Endothelial cell of umbilical vein (primary cell): ENCODE results near the gene OR8I2. TPM values are rescaled to one million over a fixed set of nuclear protein-coding genes. Genes with fewer than 3 reads are reported as not detected.
"Not testable (repeated sequence)": the region's sequence is repeated elsewhere in the genome, so short reads cannot be mapped to it uniquely, and the experiment has no call there.

Source experiments
- BruUV-seq: library from RNA; stranded (reverse); fragments of 400-500 nt; replicated peaks from 2 replicates; lab custom pipeline; 2021; lab: Mats Ljungman, UMichigan
- CTCF ChIA-PET: fragments of 300-600, 350-600 bp; sonication (Branson Sonifier 250); formaldehyde crosslinking; loops from one replicate; lab custom pipeline; 2021; ENCODE audit warnings: antibody characterized with exemption, inconsistent platforms; lab: Charles Lee
- POLR2A ChIA-PET: fragments of 300-600, 350-600 bp; sonication (Branson Sonifier 250); formaldehyde crosslinking; loops from one replicate; lab custom pipeline; 2021; ENCODE audit warnings: antibody characterized with exemption, inconsistent platforms; lab: Charles Lee
- DNase-seq: peaks from one replicate; pipeline ENCODE4 v3.0.0-alpha.2; 2011; ENCODE audit warnings: low read depth, low spot score
- FAIRE-seq: peaks from 2 replicates; lab custom pipeline; 2011; peaks lifted over from hg19 to GRCh38; lab: Jason Lieb, UNC
- H2AFZ ChIP-seq: 2 replicates; pipeline ENCODE4 v1.6.0; 2012; ENCODE audit warnings: low read depth, low read length, control low read depth, inconsistent platforms
- H3K27ac ChIP-seq: 2 replicates; pipeline ENCODE4 v1.5.1; 2011; ENCODE audit warnings: low read depth, mild to moderate bottlenecking, control low read depth, low read length, moderate library complexity; ENCODE audit not compliant: insufficient read depth
- H3K27me3 ChIP-seq, 2 experiments: 2 replicates each; pipeline versions ENCODE4 v1.6.0 to v1.6.1; 2011; ENCODE audit warnings: low read length in 2 of 2, mixed read lengths in 1 of 2; ENCODE audit not compliant: control insufficient read depth in 2 of 2, insufficient read depth in 2 of 2
- H3K36me3 ChIP-seq, 2 experiments: 2 replicates in 1 of 2; 3 replicates in 1 of 2; pipeline ENCODE4 v1.5.1; 2011; ENCODE audit warnings: low read length in 2 of 2, mild to moderate bottlenecking in 1 of 2, moderate library complexity in 1 of 2; ENCODE audit not compliant: control insufficient read depth in 2 of 2, insufficient read depth in 2 of 2; ENCODE audit errors: extremely low read depth in 1 of 2
- H3K4me1 ChIP-seq: 3 replicates; pipeline ENCODE4 v1.5.1; 2011; ENCODE audit warnings: mild to moderate bottlenecking, low read length; ENCODE audit not compliant: control insufficient read depth, insufficient read depth; ENCODE audit errors: extremely low read depth
- H3K4me2 ChIP-seq: 2 replicates; pipeline ENCODE4 v1.6.1; 2011; ENCODE audit warnings: low read length, control low read depth, mixed read lengths; ENCODE audit not compliant: insufficient read depth
- H3K4me3 ChIP-seq, 3 experiments: fragments of 200-600 bp in 1 of 3; sonication (generic), shearing (Covaris generic) in 1 of 3; replicated peaks in 1 of 3; 2 replicates each; pipeline ENCODE4 v1.5.1; 2011 to 2016; ENCODE audit warnings: control low read depth in 3 of 3, low read length in 3 of 3, mild to moderate bottlenecking in 2 of 3, inconsistent platforms in 1 of 3, low read depth in 1 of 3, moderate library complexity in 1 of 3; ENCODE audit not compliant: insufficient read depth in 1 of 3
- H3K79me2 ChIP-seq: 2 replicates; pipeline ENCODE4 v1.6.0; 2012; ENCODE audit warnings: low read length, inconsistent platforms; ENCODE audit not compliant: control insufficient read depth, insufficient read depth
- H3K9ac ChIP-seq: replicated peaks from 2 replicates; pipeline ENCODE3; 2011; ENCODE audit warnings: low read length, control low read depth; ENCODE audit not compliant: insufficient read depth; ENCODE audit errors: extremely low read depth
- H3K9me1 ChIP-seq: replicated peaks from 3 replicates; pipeline ENCODE4 v1.6.0; 2011; ENCODE audit warnings: mild to moderate bottlenecking, low read length; ENCODE audit not compliant: control insufficient read depth, insufficient read depth; ENCODE audit errors: extremely low read depth
- H3K9me3 ChIP-seq: replicated peaks from 2 replicates; pipeline ENCODE4 v1.5.1; 2012; ENCODE audit warnings: low read length, inconsistent platforms; ENCODE audit not compliant: control insufficient read depth, insufficient read depth
- H4K20me1 ChIP-seq: replicated peaks from 2 replicates; pipeline ENCODE3; 2011; ENCODE audit warnings: mild to moderate bottlenecking, low read length; ENCODE audit not compliant: control insufficient read depth, insufficient read depth; ENCODE audit errors: extremely low read depth
- EZH2 ChIP-seq: IDR thresholded peaks from 2 replicates; pipeline ENCODE4 v1.6.1; 2012; ENCODE audit warnings: borderline replicate concordance, low read depth, mild to moderate bottlenecking, moderate library complexity, low read length, inconsistent platforms; ENCODE audit not compliant: severe bottlenecking
- FOS ChIP-seq: IDR thresholded peaks from 2 replicates; pipeline ENCODE4 v1.6.1; 2011; ENCODE audit warnings: mild to moderate bottlenecking, low read length, moderate library complexity, borderline replicate concordance; ENCODE audit not compliant: insufficient read depth
- GATA2 ChIP-seq: IDR thresholded peaks from 2 replicates; pipeline ENCODE4 v1.7.0; 2011; ENCODE audit warnings: low read depth, mild to moderate bottlenecking, moderate library complexity, mixed read lengths, low read length; ENCODE audit not compliant: insufficient read length, insufficient read depth
- JUN ChIP-seq: IDR thresholded peaks from 2 replicates; pipeline ENCODE4 v1.6.1; 2011; ENCODE audit warnings: borderline replicate concordance, low read depth; ENCODE audit not compliant: insufficient read length, insufficient read depth
- MAX ChIP-seq: IDR thresholded peaks from 2 replicates; pipeline ENCODE4 v1.6.1; 2011; ENCODE audit not compliant: insufficient read depth, insufficient read length
- MYC ChIP-seq: IDR thresholded peaks from one replicate; pipeline ENCODE4 v1.6.1; 2011; ENCODE audit warnings: mild to moderate bottlenecking, low read depth, low read length
- POLR2A ChIP-seq: IDR thresholded peaks from 2 replicates; pipeline ENCODE4 v1.6.1; 2012; ENCODE audit warnings: low read depth, mild to moderate bottlenecking, control low read depth, low read length
- POLR2AphosphoS5 ChIP-seq: IDR thresholded peaks from 2 replicates; pipeline ENCODE4 v1.6.1; 2012; ENCODE audit warnings: low read depth, mild to moderate bottlenecking, control low read depth, low read length, moderate library complexity; ENCODE audit not compliant: insufficient read depth
- dilution Hi-C: fragments of 300-500 bp; cut with MboI; formaldehyde crosslinking; loops from one replicate; pipeline ENCODE4 v1.15.0; 2019; ENCODE audit warnings: low sequenced_read_pairs; ENCODE audit not compliant: extremely low pct_ligation_motif_present
- intact Hi-C: fragments of 100-400 bp; cut with micrococcal nuclease; formaldehyde crosslinking; loops from one replicate; pipeline ENCODE4 v1.10.0; 2022
- polyA plus RNA-seq, 4 experiments: library from polyadenylated mRNA; depleted of rRNA in 3 of 4; stranded (reverse) in 3 of 4; unstranded in 1 of 4; fragments of >200 nt; gene quantifications; 2 replicates each; pipeline versions ENCODE4 v1.2.1 to v1.2.3, GENCODE V29; 2011 to 2012; ENCODE audit warnings: missing spikeins in 1 of 4
- total RNA-seq: library from RNA; stranded (reverse); gene quantifications from 2 replicates; pipeline ENCODE4 v1.2.3, GENCODE V29; 2021
- TF ChIP-seq, protein P1 (sequence below), 2 donors: IDR thresholded peaks; 1 replicate in 1 of 2; 2 replicates in 1 of 2; pipeline ENCODE4 v1.5.1; 2011; ENCODE audit warnings: low read length in 2 of 2, mild to moderate bottlenecking in 2 of 2, moderate library complexity in 2 of 2, control low read depth in 1 of 2, inconsistent platforms in 1 of 2, low read depth in 1 of 2; ENCODE audit not compliant: insufficient read depth in 1 of 2; ENCODE audit errors: extremely low read depth in 1 of 2

The OR8I2 gene
- total and polyA plus RNA-seq, 2 donors (not counting 3 experiments of a cell fraction or from before 2014, with no cell fraction given), result not detected

DNA sequence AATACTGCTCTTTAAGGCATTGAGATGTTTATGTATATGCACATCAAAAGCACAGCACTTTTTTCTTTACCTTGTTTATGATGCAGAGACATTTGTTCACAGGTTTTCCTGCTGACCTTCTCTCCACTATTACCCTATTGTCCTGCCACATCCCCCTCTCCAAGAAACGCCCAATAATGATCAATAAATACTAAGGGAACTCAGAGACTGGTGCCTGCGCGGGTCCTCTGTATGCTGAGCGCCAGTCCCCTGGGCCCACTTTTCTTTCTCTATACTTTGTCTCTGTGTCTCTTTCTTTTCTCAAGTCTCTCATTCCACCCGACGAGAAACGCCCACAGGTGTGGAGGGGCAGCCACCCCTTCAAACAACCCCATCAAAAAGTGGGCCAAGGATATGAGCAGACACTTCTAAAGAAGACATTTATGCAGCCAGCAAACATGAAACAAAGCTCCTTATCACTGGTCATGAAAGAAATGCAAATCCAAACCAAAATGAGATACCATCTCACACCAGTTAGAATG lies 34.8 kb upstream of the OR8I2 start:
- H3K4me1 ChIP-seq, H3K9me3 ChIP-seq, DNase-seq, dilution Hi-C loops, H3K79me2 ChIP-seq, H4K20me1 ChIP-seq, CTCF ChIA-PET, POLR2A ChIA-PET, H3K27ac ChIP-seq, BruUV-seq, H3K9ac ChIP-seq, H3K9me1 ChIP-seq, H3K27me3 ChIP-seq, H3K4me2 ChIP-seq, H3K4me3 ChIP-seq, intact Hi-C loops, H2AFZ ChIP-seq, FAIRE-seq, H3K36me3 ChIP-seq: not testable (repeated sequence)

GRCh38 chr11:56066980-56067379 lies 26.1 kb upstream of the OR8I2 start:
- no peaks in the 10 kb centered on the region for H4K20me1 ChIP-seq
- POLR2A ChIA-PET, result no interaction called here
- H3K4me2 ChIP-seq, result no peak overlapping the region
- H3K9me3 ChIP-seq, result no peaks in the 10 kb centered on the region
- dilution Hi-C loops (no loop called here), intact Hi-C loops (no loop called here)
- no peaks in the 10 kb centered on the region for H3K4me1 ChIP-seq
- H3K36me3 ChIP-seq, result no peaks in the 10 kb centered on the region
- CTCF ChIA-PET, result no interaction called here
- H3K27ac ChIP-seq, result no peak overlapping the region
- no peaks in the 10 kb centered on the region for H3K79me2 ChIP-seq
- no peak overlapping the region for H3K4me3 ChIP-seq
- TF ChIP-seq FOS, result no peak
- no peak for TF ChIP-seq MYC
- no peak for TF ChIP-seq POLR2A
- TF ChIP-seq, protein P1, sequence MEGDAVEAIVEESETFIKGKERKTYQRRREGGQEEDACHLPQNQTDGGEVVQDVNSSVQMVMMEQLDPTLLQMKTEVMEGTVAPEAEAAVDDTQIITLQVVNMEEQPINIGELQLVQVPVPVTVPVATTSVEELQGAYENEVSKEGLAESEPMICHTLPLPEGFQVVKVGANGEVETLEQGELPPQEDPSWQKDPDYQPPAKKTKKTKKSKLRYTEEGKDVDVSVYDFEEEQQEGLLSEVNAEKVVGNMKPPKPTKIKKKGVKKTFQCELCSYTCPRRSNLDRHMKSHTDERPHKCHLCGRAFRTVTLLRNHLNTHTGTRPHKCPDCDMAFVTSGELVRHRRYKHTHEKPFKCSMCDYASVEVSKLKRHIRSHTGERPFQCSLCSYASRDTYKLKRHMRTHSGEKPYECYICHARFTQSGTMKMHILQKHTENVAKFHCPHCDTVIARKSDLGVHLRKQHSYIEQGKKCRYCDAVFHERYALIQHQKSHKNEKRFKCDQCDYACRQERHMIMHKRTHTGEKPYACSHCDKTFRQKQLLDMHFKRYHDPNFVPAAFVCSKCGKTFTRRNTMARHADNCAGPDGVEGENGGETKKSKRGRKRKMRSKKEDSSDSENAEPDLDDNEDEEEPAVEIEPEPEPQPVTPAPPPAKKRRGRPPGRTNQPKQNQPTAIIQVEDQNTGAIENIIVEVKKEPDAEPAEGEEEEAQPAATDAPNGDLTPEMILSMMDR (IDR thresholded peaks at IDR 0.05; ENCODE audit: extremely low read depth in 1 of 2, insufficient read depth in 1 of 2, low read depth in 1 of 2, low read length in 2 of 2), result no peak
- no peak for TF ChIP-seq POLR2AphosphoS5
- no peak for TF ChIP-seq MAX
- no peak for TF ChIP-seq GATA2
- no peak for TF ChIP-seq EZH2
- TF ChIP-seq JUN, result no peak
- BruUV-seq, result no TSS peak
- H3K27me3 ChIP-seq, result no peaks in the 10 kb centered on the region
- H3K9ac ChIP-seq, result no peak overlapping the region
- no peak for FAIRE-seq
- no peak overlapping the region for H2AFZ ChIP-seq
- H3K9me1 ChIP-seq, result no peaks in the 10 kb centered on the region
- DNase-seq, result no peak
